C4-2B (cell line): Measurements from ENCODE around the gene XAB2.

ENCODE experiments used
- H3K27ac ChIP-seq: fragments of 450-650 bp; 2 replicates; pipeline ENCODE4 v1.5.1; 2017
- ZFX ChIP-seq: fragments of 450-650 bp; IDR thresholded peaks from 2 replicates; pipeline ENCODE4 v1.6.1; 2017
- TF ChIP-seq, protein P1 (sequence below): fragments of 450-650 bp; conservative IDR thresholded peaks from 2 replicates; pipeline ENCODE4 v1.5.1; 2017; ENCODE audit warnings: mild to moderate bottlenecking

The XAB2 gene

DNA sequence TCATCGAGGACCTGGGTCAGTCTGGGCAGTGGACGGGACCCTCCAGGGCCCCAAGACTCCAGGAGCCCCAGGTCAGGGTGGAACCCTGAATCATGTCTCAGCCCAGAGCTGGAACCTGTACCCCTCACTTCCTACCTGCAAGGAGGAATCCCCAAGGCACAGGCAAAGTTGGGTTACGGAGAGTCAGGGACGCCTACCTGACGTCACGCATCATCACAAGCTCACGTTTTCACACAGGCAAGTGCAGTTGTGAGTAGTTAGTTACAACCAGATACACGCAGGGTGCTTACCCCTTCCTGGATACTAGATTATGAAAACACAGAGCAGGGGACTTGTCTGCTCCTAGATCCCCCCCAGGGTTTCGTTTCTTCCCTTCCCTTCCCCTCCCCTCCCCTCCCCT is 41.4 kb upstream of the XAB2 start:
- TF ChIP-seq ZFX, result no peak
- TF ChIP-seq, protein P1, sequence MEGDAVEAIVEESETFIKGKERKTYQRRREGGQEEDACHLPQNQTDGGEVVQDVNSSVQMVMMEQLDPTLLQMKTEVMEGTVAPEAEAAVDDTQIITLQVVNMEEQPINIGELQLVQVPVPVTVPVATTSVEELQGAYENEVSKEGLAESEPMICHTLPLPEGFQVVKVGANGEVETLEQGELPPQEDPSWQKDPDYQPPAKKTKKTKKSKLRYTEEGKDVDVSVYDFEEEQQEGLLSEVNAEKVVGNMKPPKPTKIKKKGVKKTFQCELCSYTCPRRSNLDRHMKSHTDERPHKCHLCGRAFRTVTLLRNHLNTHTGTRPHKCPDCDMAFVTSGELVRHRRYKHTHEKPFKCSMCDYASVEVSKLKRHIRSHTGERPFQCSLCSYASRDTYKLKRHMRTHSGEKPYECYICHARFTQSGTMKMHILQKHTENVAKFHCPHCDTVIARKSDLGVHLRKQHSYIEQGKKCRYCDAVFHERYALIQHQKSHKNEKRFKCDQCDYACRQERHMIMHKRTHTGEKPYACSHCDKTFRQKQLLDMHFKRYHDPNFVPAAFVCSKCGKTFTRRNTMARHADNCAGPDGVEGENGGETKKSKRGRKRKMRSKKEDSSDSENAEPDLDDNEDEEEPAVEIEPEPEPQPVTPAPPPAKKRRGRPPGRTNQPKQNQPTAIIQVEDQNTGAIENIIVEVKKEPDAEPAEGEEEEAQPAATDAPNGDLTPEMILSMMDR, result no peak
- H3K27ac ChIP-seq, result no peak overlapping the region

DNA sequence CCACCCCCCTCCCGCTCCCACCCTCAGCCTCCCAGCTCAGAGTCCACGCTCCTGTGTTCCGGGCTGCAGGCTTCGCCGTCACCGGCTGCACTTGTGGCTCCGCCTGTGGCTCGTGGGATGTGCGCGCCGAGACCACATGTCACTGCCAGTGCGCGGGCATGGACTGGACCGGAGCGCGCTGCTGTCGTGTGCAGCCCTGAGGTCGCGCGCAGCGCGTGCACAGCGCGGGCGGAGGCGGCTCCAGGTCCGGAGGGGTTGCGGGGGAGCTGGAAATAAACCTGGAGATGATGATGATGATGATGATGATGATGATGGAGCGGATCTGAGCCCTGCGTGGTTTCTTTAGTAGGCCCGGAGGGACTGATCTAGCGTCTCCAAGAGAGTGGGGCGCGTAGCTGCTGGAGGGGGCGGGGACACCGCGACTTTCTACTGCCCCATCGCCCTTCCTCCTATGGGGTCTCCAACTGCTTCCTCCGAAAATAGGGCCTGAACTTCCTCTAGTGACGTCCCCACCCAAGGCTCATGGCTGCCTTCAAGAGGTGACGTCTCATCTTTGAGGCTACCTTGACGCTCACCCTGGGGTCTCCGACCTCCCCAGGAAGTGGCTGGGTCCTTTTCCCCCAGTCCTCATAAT is 40.9 kb upstream of the XAB2 start:
- TF ChIP-seq, protein P1, result no peak
- TF ChIP-seq ZFX, result no peak
- H3K27ac ChIP-seq, result no peak overlapping the region

DNA sequence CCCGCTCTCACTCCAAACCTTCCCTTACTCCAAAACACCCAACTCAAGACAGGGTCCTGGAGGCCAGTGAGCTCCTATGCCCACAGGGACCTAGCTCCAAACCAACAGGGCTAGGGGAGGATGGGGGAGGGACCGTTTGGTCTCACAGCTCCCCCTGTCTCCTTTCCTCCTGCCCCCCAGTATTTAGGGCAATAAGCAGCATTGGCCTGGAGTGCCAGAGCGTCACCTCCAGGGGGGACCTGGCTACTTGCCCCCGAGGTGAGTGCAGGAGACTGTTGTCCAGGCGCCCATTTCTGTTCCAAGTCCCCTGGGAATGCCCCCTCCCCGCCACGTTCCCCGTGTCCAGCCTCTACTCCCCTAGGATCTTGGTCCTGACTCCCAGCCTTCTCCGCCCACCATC is 40.3 kb upstream of the XAB2 start:
- TF ChIP-seq, protein P1, result no peak
- TF ChIP-seq ZFX, result no peak
- no peak overlapping the region for H3K27ac ChIP-seq

DNA sequence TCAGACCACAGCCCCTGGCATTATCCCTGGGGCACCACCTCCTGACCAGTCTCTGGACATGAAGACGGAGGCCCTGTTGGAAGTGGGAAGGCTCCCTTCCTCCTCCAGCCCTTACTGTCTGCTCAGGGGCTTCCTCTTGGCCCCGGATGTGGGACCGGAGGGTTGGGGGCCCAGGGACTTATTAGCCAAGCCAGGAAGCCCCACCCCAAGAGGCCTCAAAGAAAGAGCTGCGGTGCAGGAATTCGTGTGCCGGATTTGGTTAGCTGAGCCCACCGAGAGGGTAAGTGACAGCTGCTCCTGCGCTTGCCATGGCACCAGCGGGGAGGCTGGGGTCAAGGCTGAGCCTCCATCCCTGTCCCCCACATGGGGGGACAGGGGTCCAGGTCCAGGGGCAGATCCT is 39.5 kb upstream of the XAB2 start, which contains the start of gene RETN:
Gene RETN (plus strand): TSS at position 208 of the 400 bp plus-strand sequence. CDS start 278 bp downstream, outside the sequence.
- H3K27ac ChIP-seq, result no peak within 1 kb of the TSS
- no peak for TF ChIP-seq ZFX
- TF ChIP-seq, protein P1, result no peak

DNA sequence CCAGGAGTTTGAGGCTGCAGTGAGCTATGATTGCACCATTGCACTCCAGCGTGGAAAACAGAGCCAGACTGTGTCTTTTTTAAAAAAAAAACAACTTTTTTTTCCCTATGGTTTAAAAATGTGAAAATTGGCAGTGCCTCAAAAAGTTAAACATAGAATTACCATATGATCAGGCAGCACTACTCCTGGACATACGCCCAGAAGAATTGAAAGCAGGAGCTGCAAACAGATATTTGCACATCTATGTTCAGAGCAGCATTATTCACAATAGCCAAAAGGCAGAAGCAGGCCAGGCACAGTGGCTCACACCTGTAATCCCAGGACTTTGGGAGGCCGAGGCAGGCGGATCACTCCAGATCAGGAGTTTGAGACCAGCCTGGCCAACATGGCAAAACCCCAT is 35.7 kb upstream of the XAB2 start:
- peak overlapping the region; percentile 42 for H3K27ac ChIP-seq
- TF ChIP-seq ZFX, result no peak
- TF ChIP-seq, protein P1, result no peak

DNA sequence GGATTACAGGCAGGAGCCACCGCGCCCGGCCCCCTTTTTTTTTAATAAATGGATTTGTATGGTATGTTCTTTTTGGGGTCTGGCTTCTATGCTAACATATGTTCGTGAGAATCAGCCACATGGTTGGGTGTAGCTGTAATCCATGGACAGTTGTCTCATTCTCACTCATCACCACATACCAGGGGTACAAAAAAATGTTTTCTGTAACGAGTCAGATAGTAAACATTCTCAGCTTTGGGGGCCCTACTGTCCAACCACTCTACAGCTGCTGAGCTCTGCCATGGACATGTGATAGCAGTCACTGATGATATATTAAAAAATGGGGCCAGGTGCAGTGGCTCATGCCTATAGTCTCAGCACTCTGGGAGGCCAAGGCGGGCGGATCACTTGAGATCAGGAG is 34.4 kb upstream of the XAB2 start:
- H3K27ac ChIP-seq, result no peak overlapping the region
- TF ChIP-seq, protein P1, result no peak
- no peak for TF ChIP-seq ZFX

DNA sequence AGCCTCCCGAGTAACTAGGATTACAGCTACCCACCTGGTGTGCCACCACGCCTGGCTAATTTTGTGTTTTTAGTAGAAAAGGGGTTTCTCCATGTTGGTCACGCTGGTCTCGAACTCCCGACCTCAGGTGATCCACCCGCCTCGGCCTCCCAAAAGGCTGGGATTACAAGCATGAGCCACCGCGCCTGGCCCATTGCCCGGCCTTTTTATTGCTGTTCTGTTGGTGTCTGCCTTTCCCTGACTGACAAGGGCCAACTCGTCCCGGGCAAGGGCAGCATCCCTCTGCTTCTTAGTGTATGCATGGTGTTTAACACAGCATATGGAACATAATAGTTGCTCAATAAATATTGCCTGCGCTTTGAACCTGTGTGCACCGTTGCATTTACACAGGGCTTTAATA is 33.3 kb upstream of the XAB2 start:
- no peak overlapping the region for H3K27ac ChIP-seq
- no peak for TF ChIP-seq ZFX
- TF ChIP-seq, protein P1, result no peak
